Activated T-cell treated with anti-CD3 and anti-CD28 coated beads, Interleukin-2, amount 50 U/mL, for 72 hours (primary cell): ENCODE results near the gene RNF26. TPM values are rescaled to one million over a fixed set of nuclear protein-coding genes. Genes with fewer than 3 reads are reported as not detected.
"Not testable (repeated sequence)": the region's sequence is repeated elsewhere in the genome, so short reads cannot be mapped to it uniquely, and the experiment has no call there.

Experiments used
- ATAC-seq, 2 donors: fragments of 150-1000 bp; cut with Tn5 transposase; replicated peaks in 1 of 2; 2 replicates each; pipeline ENCODE4 v1.10.0; 2021; ENCODE audit warnings: moderate library complexity in 2 of 2, mild to moderate bottlenecking in 1 of 2
- DNase-seq, 2 donors: peaks; one replicate each; pipeline ENCODE4 v3.0.0; 2021 to 2022; ENCODE audit warnings: mixed read lengths in 1 of 2
- H3K27ac Mint-ChIP-seq: one replicate; pipeline ENCODE4 v1.8.0; 2022; ENCODE audit warnings: mild to moderate bottlenecking, moderate library complexity, mixed read lengths
- H3K27me3 Mint-ChIP-seq: one replicate; pipeline ENCODE4 v1.8.0; 2022; ENCODE audit warnings: low read depth, mixed read lengths
- H3K36me3 Mint-ChIP-seq, 2 donors: one replicate each; pipeline ENCODE4 v1.8.0; 2022; ENCODE audit warnings: mixed read lengths in 2 of 2, mild to moderate bottlenecking in 1 of 2; ENCODE audit not compliant: insufficient read depth in 2 of 2
- H3K4me1 Mint-ChIP-seq: one replicate; pipeline ENCODE4 v1.8.0; 2022; ENCODE audit warnings: low read depth, mixed read lengths
- H3K4me3 Mint-ChIP-seq, 2 donors: one replicate each; pipeline ENCODE4 v1.8.0; 2022; ENCODE audit warnings: mild to moderate bottlenecking in 2 of 2, mixed read lengths in 2 of 2, moderate library complexity in 2 of 2
- H3K9me3 Mint-ChIP-seq, 2 donors: one replicate each; pipeline ENCODE4 v1.8.0; 2022; ENCODE audit warnings: mixed read lengths in 2 of 2
- total RNA-seq, 2 donors: library from RNA; stranded (reverse); gene quantifications; one replicate each; pipeline ENCODE4 v1.2.3, GENCODE V29; 2022

Gene RNF26
- total RNA-seq, 2 donors from 2014 or later, result 32.5 to 38.9 TPM

GRCh38 chr11:119376197-119376847 lies 42.0 kb downstream of the RNF26 start:
- DNase-seq (no peak), ATAC-seq (no peak)
- H3K9me3 Mint-ChIP-seq, result no peaks in the 10 kb centered on the region
- no peaks in the 10 kb centered on the region for H3K36me3 Mint-ChIP-seq
- H3K27me3 Mint-ChIP-seq, result no peaks in the 10 kb centered on the region
- peaks cover 13% of the 10 kb centered on the region for H3K4me1 Mint-ChIP-seq
- no peak overlapping the region for H3K4me3 Mint-ChIP-seq
- no peak overlapping the region for H3K27ac Mint-ChIP-seq

- no peak overlapping the region for H3K4me3 Mint-ChIP-seq
- no peak overlapping the region for H3K27ac Mint-ChIP-seq
- no peaks in the 10 kb centered on the region for H3K27me3 Mint-ChIP-seq
- ATAC-seq, result no peak
- DNase-seq, result no peak
- peaks cover 13% of the 10 kb centered on the region for H3K4me1 Mint-ChIP-seq
- no peaks in the 10 kb centered on the region for H3K9me3 Mint-ChIP-seq
- H3K36me3 Mint-ChIP-seq, result no peaks in the 10 kb centered on the region
Observed at GRCh38 chr11:119377112-119377901, 43.0 kb downstream of the RNF26 start.

- no peak overlapping the region for H3K27ac Mint-ChIP-seq
Observed at GRCh38 chr11:119377961-119378667, 43.8 kb downstream of the RNF26 start.

GRCh38 chr11:119378851-119379465 lies 44.6 kb downstream of the RNF26 start:
- H3K36me3 Mint-ChIP-seq, result no peaks in the 10 kb centered on the region
- H3K27me3 Mint-ChIP-seq, result no peaks in the 10 kb centered on the region
- ATAC-seq (no peak), DNase-seq (no peak)
- H3K9me3 Mint-ChIP-seq, result no peaks in the 10 kb centered on the region
- no peak overlapping the region for H3K27ac Mint-ChIP-seq
- H3K4me3 Mint-ChIP-seq, result no peak overlapping the region
- peaks cover 5% of the 10 kb centered on the region for H3K4me1 Mint-ChIP-seq

More at GRCh38 chr11:119377961-119378667, 43.8 kb downstream of the RNF26 start:
- H3K4me3 Mint-ChIP-seq, result no peak overlapping the region
- no peaks in the 10 kb centered on the region for H3K36me3 Mint-ChIP-seq
- peaks cover 13% of the 10 kb centered on the region for H3K4me1 Mint-ChIP-seq
- DNase-seq, result no peak
- H3K9me3 Mint-ChIP-seq, result no peaks in the 10 kb centered on the region
- no peak for ATAC-seq
- no peaks in the 10 kb centered on the region for H3K27me3 Mint-ChIP-seq

GRCh38 chr11:119380160-119380826 lies 46.0 kb downstream of the RNF26 start:
- H3K27me3 Mint-ChIP-seq, result no peaks in the 10 kb centered on the region
- H3K27ac Mint-ChIP-seq, result no peak overlapping the region
- ATAC-seq (no peak), DNase-seq (no peak)
- no peaks in the 10 kb centered on the region for H3K36me3 Mint-ChIP-seq
- no peaks in the 10 kb centered on the region for H3K9me3 Mint-ChIP-seq
- H3K4me3 Mint-ChIP-seq, result no peak overlapping the region
- peaks cover 5% of the 10 kb centered on the region for H3K4me1 Mint-ChIP-seq

- no peak for DNase-seq
- no peaks in the 10 kb centered on the region for H3K36me3 Mint-ChIP-seq
- no peak for ATAC-seq
- no peaks in the 10 kb centered on the region for H3K9me3 Mint-ChIP-seq
- no peak overlapping the region for H3K27ac Mint-ChIP-seq
- H3K4me1 Mint-ChIP-seq, result peaks cover 5% of the 10 kb centered on the region
- no peaks in the 10 kb centered on the region for H3K27me3 Mint-ChIP-seq
- no peak overlapping the region for H3K4me3 Mint-ChIP-seq
Observed at GRCh38 chr11:119380827-119381180, 46.5 kb downstream of the RNF26 start.

GRCh38 chr11:119381181-119381988 lies 47.1 kb downstream of the RNF26 start, which contains the start of gene USP2:
TSS of gene USP2 (minus strand) at chr11:119381690. CDS start at chr11:119373480, 8,210 bp downstream.
- peak; percentile 99 for ATAC-seq
- DNase-seq, result peak; percentile 97 to 99
- Mint-ChIP-seq H3K27me3 (no peaks in the 10 kb centered on the region), H3K4me3 (no peak within 1 kb of the TSS), H3K9me3 (no peaks in the 10 kb centered on the region), H3K36me3 (no peaks in the 10 kb centered on the region), H3K27ac (no peak within 1 kb of the TSS), H3K4me1 (peaks cover 5% of the 10 kb centered on the region)

- H3K4me3 Mint-ChIP-seq, result no peak overlapping the region
- no peak overlapping the region for H3K27ac Mint-ChIP-seq
- no peaks in the 10 kb centered on the region for H3K36me3 Mint-ChIP-seq
- DNase-seq, result no peak
- peaks cover 5% of the 10 kb centered on the region for H3K4me1 Mint-ChIP-seq
- H3K27me3 Mint-ChIP-seq, result no peaks in the 10 kb centered on the region
- ATAC-seq, result no peak
- H3K9me3 Mint-ChIP-seq, result no peaks in the 10 kb centered on the region
Observed at GRCh38 chr11:119382101-119382500, 47.8 kb downstream of the RNF26 start.

- not testable (repeated sequence) for H3K27me3 Mint-ChIP-seq, H3K9me3 Mint-ChIP-seq, DNase-seq, H3K27ac Mint-ChIP-seq, H3K4me3 Mint-ChIP-seq, H3K36me3 Mint-ChIP-seq, ATAC-seq, H3K4me1 Mint-ChIP-seq
Observed at GRCh38 chr11:119382513-119382912, 48.2 kb downstream of the RNF26 start.

GRCh38 chr11:119384332-119384731 lies 50.0 kb downstream of the RNF26 start:
- no peaks in the 10 kb centered on the region for H3K36me3 Mint-ChIP-seq
- no peaks in the 10 kb centered on the region for H3K27me3 Mint-ChIP-seq
- H3K4me1 Mint-ChIP-seq, result no peaks in the 10 kb centered on the region
- H3K9me3 Mint-ChIP-seq, result no peaks in the 10 kb centered on the region
- no peak overlapping the region for H3K4me3 Mint-ChIP-seq
- no peak overlapping the region for H3K27ac Mint-ChIP-seq
- no peak for ATAC-seq
- DNase-seq, result no peak
